ENCODE results near the gene TMEM108.

DNA sequence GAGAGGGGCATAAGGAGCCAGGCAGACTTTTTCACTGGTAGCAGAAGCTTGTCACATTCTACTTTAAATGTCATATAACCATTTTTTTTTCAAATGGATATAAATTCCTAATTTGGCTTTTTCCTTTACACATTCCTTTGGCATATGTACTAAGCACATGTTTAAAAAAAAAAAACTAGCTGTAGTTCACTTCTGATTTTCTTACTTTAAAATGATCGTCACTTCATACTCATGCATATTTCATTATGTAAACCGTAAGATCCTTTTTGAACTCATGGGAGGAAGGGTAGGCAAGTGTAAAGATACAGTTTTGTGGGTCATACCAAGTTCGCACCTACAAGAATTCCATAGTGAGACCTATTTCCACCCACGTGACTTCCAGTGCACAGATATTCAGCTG lies 316.5 kb downstream of the TMEM108 start:
- no peak for TF ChIP-seq POLR2A (IDR thresholded peaks at IDR 0.05)
- TF ChIP-seq, protein P1, sequence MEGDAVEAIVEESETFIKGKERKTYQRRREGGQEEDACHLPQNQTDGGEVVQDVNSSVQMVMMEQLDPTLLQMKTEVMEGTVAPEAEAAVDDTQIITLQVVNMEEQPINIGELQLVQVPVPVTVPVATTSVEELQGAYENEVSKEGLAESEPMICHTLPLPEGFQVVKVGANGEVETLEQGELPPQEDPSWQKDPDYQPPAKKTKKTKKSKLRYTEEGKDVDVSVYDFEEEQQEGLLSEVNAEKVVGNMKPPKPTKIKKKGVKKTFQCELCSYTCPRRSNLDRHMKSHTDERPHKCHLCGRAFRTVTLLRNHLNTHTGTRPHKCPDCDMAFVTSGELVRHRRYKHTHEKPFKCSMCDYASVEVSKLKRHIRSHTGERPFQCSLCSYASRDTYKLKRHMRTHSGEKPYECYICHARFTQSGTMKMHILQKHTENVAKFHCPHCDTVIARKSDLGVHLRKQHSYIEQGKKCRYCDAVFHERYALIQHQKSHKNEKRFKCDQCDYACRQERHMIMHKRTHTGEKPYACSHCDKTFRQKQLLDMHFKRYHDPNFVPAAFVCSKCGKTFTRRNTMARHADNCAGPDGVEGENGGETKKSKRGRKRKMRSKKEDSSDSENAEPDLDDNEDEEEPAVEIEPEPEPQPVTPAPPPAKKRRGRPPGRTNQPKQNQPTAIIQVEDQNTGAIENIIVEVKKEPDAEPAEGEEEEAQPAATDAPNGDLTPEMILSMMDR (IDR thresholded peaks at IDR 0.05) = no peak
